ENCODE data around the gene CPNE7. TPM values are rescaled to one million over a fixed set of nuclear protein-coding genes. Genes with fewer than 3 reads are reported as not detected.
A peak's percentile ranks its signal among the peaks of the same experiment; 100 is the strongest.

CPNE7 gene
- total and polyA plus RNA-seq, 2 of the 8 experiments (the other 6 are each of a cell fraction or from before 2014, with no cell fraction given) = 10.0 to 23.7 TPM

DNA sequence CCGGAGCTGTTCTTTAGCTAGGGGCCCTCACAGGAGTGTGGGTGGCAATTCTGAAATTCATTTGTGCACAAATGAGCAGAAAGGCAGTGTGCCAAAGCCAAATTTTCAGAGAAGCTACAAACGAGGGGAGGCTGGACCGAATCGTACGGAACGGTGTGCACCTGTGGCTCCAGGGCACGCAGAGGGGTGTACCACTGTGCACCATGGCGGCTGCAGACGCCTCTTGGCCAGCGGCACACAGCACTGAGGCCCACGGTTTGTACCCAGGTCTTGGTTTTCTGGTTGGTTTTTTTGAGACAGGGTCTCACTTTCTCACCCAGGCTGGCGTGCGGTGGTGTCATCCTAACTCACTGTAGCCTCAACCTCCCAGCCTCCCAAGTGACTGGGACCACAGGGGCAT, 67.0 kb downstream of the CPNE7 start:
- H2BK12ac ChIP-seq (ENCODE audit: low read depth, low read length) = no peak overlapping the region
- WGBS, 2 experiments (ENCODE audit: extremely low coverage in 1 of 2, insufficient coverage in 1 of 2, insufficient read length in 1 of 2, insufficient replicate concordance in 2 of 2, low coverage in 1 of 2, low lambda C conversion rate in 2 of 2, missing lambda C conversion rate in 1 of 2) = 86% methylated on average over 13 of the region's 13 CpGs; no CpG with 5 or more reads in 1 of the 2 experiments
- H2BK120ac ChIP-seq (replicated peaks; ENCODE audit: low read depth, low read length) = no peak overlapping the region
- no peak overlapping the region for H2BK20ac ChIP-seq (ENCODE audit: low read length)
- DNase-seq (ENCODE audit: low read depth in 1 of 2, low spot score in 2 of 2) (no peak), FAIRE-seq (no peak)
- no peak overlapping the region for H3K23ac ChIP-seq (ENCODE audit: insufficient read length)
- H3K4me2 ChIP-seq (ENCODE audit: insufficient read depth in 1 of 2, low read depth in 2 of 2, low read length in 2 of 2) = no peak overlapping the region
- no peaks in the 10 kb centered on the region for H3K4me1 ChIP-seq (replicated peaks in 1 of 4; ENCODE audit: control insufficient read depth in 3 of 4, insufficient read depth in 4 of 4, low read length in 3 of 4)
- no peak overlapping the region for H3K27ac ChIP-seq (ENCODE audit: low read depth, low read length)
- no peak overlapping the region for H4K5ac ChIP-seq (ENCODE audit: insufficient read length, low read depth, low read length)
- H2BK5ac ChIP-seq (ENCODE audit: low read depth, low read length) = no peak overlapping the region
- H3K14ac ChIP-seq (ENCODE audit: insufficient read length) = no peak overlapping the region
- peak overlapping the region in 1 of 4 experiments; percentile 10; a peak in 1 of 7 replicates for H3K9ac ChIP-seq (replicated peaks in 1 of 4; ENCODE audit: extremely low read depth in 1 of 4, low read depth in 3 of 4, low read length in 3 of 4)
- no peaks in the 10 kb centered on the region; the same call in 1 of the 2 replicates for H3K23me2 ChIP-seq (ENCODE audit: low read depth, low read length)
- no peak overlapping the region; the same call in 1 of the 2 replicates for H2AK5ac ChIP-seq (ENCODE audit: low read depth, low read length)
- no peaks in the 10 kb centered on the region for H3K79me2 ChIP-seq (ENCODE audit: control insufficient read depth in 1 of 2, insufficient read depth in 2 of 2, low read length in 2 of 2)
- no peak overlapping the region for H3K56ac ChIP-seq (replicated peaks; ENCODE audit: insufficient read length, low read depth, low read length)
- H3K4me3 ChIP-seq (ENCODE audit: extremely low read depth in 1 of 4, insufficient read depth in 2 of 4, low read depth in 3 of 4, low read length in 4 of 4) = no peak overlapping the region
- no peak overlapping the region for H4K8ac ChIP-seq (ENCODE audit: extremely low read depth, insufficient read depth, low read length)
- no peak overlapping the region for H3K4ac ChIP-seq (replicated peaks; ENCODE audit: insufficient read length, low read depth, low read length)
- no peak overlapping the region for H2BK15ac ChIP-seq (ENCODE audit: low read length)
- H3K18ac ChIP-seq (ENCODE audit: extremely low read depth, low read length) = no peak overlapping the region
- no peaks in the 10 kb centered on the region for H3K79me1 ChIP-seq (ENCODE audit: low read depth, low read length)
- H3K36me3 ChIP-seq (ENCODE audit: control insufficient read depth in 2 of 4, insufficient read depth in 4 of 4, low read length in 3 of 4) = peaks cover 8 to 23% (median 18%) of the 10 kb centered on the region in 4 experiments; a peak in 7 of 8 replicates
- no peak overlapping the region for H4K91ac ChIP-seq (replicated peaks; ENCODE audit: insufficient read length, low read length)
- no peak overlapping the region for H2AFZ ChIP-seq (ENCODE audit: low read length)
- no peaks in the 10 kb centered on the region for H3K27me3 ChIP-seq (replicated peaks in 1 of 4; ENCODE audit: control insufficient read depth in 3 of 4, extremely low read depth in 1 of 4, insufficient read depth in 3 of 4, low read length in 3 of 4)
- ChIA-PET CTCF (ENCODE audit: partially characterized antibody) (interaction anchor here (1.1 to 5.6 kb wide), 10 partner anchors 9 to 268 kb away, joined by 3 to 56 read pairs (median 8); partner anchors contain the start of gene DPEP1), POLR2A (ENCODE audit: partially characterized antibody) (interaction anchor here (0.9 to 3.6 kb wide), 10 partner anchors 10 to 402 kb away, joined by 3 to 21 read pairs (median 8); partner anchors contain the start of genes CPNE7 and DPEP1)
- H3K9me3 ChIP-seq (ENCODE audit: insufficient read depth in 2 of 2, low read depth in 1 of 2, low read length in 1 of 2) = no peaks in the 10 kb centered on the region
- peaks cover 0 to 8% of the 10 kb centered on the region in 2 experiments for H4K20me1 ChIP-seq (replicated peaks in 1 of 2; ENCODE audit: control insufficient read depth in 1 of 2, insufficient read depth in 2 of 2, low read length in 2 of 2)
- no peak for TF ChIP-seq ZNF274 (IDR thresholded peaks at IDR 0.05; ENCODE audit: borderline replicate concordance, extremely low read depth, low read length)
- no peak for TF ChIP-seq SUZ12 (IDR thresholded peaks at IDR 0.05; ENCODE audit: low read length)
- no peak for TF ChIP-seq RXRA (IDR thresholded peaks at IDR 0.05; ENCODE audit: insufficient read depth, low read depth, low read length)
- no peak for TF ChIP-seq BCL11A (IDR thresholded peaks at IDR 0.05; ENCODE audit: low read depth in 2 of 2, low read length in 2 of 2)
- no peak for TF ChIP-seq TBP (IDR thresholded peaks at IDR 0.05; ENCODE audit: low read depth, low read length)
- TF ChIP-seq RBBP5 (IDR thresholded peaks at IDR 0.05; ENCODE audit: borderline replicate concordance, low read depth, low read length) = no peak
- no peak for TF ChIP-seq SP2 (IDR thresholded peaks at IDR 0.05; ENCODE audit: low read length)
- TF ChIP-seq CTBP2 (IDR thresholded peaks at IDR 0.05; ENCODE audit: borderline replicate concordance, insufficient read depth, insufficient read length, low read length) = no peak
- no peak for TF ChIP-seq KDM5A (IDR thresholded peaks at IDR 0.05; ENCODE audit: low read length)
- TF ChIP-seq HDAC6 (IDR thresholded peaks at IDR 0.05; ENCODE audit: low read depth, low read length) = no peak
- TF ChIP-seq, protein P1, sequence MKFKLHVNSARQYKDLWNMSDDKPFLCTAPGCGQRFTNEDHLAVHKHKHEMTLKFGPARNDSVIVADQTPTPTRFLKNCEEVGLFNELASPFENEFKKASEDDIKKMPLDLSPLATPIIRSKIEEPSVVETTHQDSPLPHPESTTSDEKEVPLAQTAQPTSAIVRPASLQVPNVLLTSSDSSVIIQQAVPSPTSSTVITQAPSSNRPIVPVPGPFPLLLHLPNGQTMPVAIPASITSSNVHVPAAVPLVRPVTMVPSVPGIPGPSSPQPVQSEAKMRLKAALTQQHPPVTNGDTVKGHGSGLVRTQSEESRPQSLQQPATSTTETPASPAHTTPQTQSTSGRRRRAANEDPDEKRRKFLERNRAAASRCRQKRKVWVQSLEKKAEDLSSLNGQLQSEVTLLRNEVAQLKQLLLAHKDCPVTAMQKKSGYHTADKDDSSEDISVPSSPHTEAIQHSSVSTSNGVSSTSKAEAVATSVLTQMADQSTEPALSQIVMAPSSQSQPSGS (IDR thresholded peaks at IDR 0.05; ENCODE audit: low read length) = no peak
- no peak for TF ChIP-seq RFX5 (IDR thresholded peaks at IDR 0.05; ENCODE audit: borderline replicate concordance, low read depth, low read length)

Data from H1 (cell line).